NCI-H2081 (cell line): Measurements from ENCODE around the gene COPG2.
"Not testable (repeated sequence)": the region's sequence is repeated elsewhere in the genome, so short reads cannot be mapped to it uniquely, and the experiment has no call there.

Experiments
- DNase-seq, 2 experiments: peaks; one replicate each; lab custom pipeline; 2025; lab: John Stamatoyannopoulos, UW

The COPG2 gene

GRCh38 chr7:130668258-130669084 lies at the start of gene COPG2:
COPG2 (minus strand) TSS chr7:130668748; CDS start chr7:130668668, 80 bp downstream.
- peak; percentile 87 to 90 for DNase-seq

- DNase-seq, result no peak
Observed at GRCh38 chr7:130712416-130712815, 43.9 kb upstream of the COPG2 start.

GRCh38 chr7:130708766-130709165 lies 40.2 kb upstream of the COPG2 start:
- DNase-seq, result no peak

GRCh38 chr7:130708001-130708400 lies 39.5 kb upstream of the COPG2 start:
- no peak for DNase-seq

- no peak for DNase-seq
Observed at GRCh38 chr7:130703851-130704250, 35.3 kb upstream of the COPG2 start.

GRCh38 chr7:130701650-130702049 lies 33.1 kb upstream of the COPG2 start:
- no peak for DNase-seq

- DNase-seq, result no peak
Observed at GRCh38 chr7:130700760-130701159, 32.2 kb upstream of the COPG2 start.

- no peak for DNase-seq
Observed at GRCh38 chr7:130699686-130700085, 31.1 kb upstream of the COPG2 start.

GRCh38 chr7:130697820-130698219 lies 29.3 kb upstream of the COPG2 start:
- no peak for DNase-seq

GRCh38 chr7:130695840-130696239 lies 27.3 kb upstream of the COPG2 start:
- DNase-seq, result peak; percentile 41 to 45

GRCh38 chr7:130692396-130692795 lies 23.8 kb upstream of the COPG2 start:
- DNase-seq, result not testable (repeated sequence)

GRCh38 chr7:130689683-130690082 lies 21.1 kb upstream of the COPG2 start:
- DNase-seq, result no peak

GRCh38 chr7:130683026-130683425 lies 14.5 kb upstream of the COPG2 start:
- no peak for DNase-seq

- DNase-seq, result no peak
Observed at GRCh38 chr7:130674456-130674855, 5.9 kb upstream of the COPG2 start.

GRCh38 chr7:130673066-130673465 lies 4.5 kb upstream of the COPG2 start:
- no peak for DNase-seq

GRCh38 chr7:130672146-130672545 lies 3.6 kb upstream of the COPG2 start:
- DNase-seq, result no peak

GRCh38 chr7:130669085-130669700 lies 645 bp upstream of the COPG2 start:
- DNase-seq, result no peak

- no peak for DNase-seq
Observed at GRCh38 chr7:130667593-130668257, 823 bp downstream of the COPG2 start.

GRCh38 chr7:130662426-130662825 lies 6.1 kb downstream of the COPG2 start:
- no peak for DNase-seq

- DNase-seq, result no peak
Observed at GRCh38 chr7:130655286-130655685, 13.3 kb downstream of the COPG2 start.

GRCh38 chr7:130654850-130655249 lies 13.7 kb downstream of the COPG2 start:
- no peak for DNase-seq

- DNase-seq, result no peak
Observed at GRCh38 chr7:130650611-130651120, 17.9 kb downstream of the COPG2 start.
